PFSK-1 (cell line): ENCODE measurements around the gene SHD.

ENCODE experiments used
- FOXP2 ChIP-seq: optimal IDR thresholded peaks from 2 replicates; pipeline ENCODE3; 2011; ENCODE audit warnings: borderline replicate concordance, control low read depth, inconsistent platforms; ENCODE audit not compliant: insufficient read depth; ENCODE audit errors: extremely low read length, extremely low read depth
- POLR2AphosphoS5 ChIP-seq: IDR thresholded peaks from 2 replicates; pipeline ENCODE4 v1.6.1; 2012; ENCODE audit warnings: low read depth, mild to moderate bottlenecking, control low read depth, low read length, moderate library complexity
- SIN3A ChIP-seq: IDR thresholded peaks from 2 replicates; pipeline ENCODE4 v1.6.1; 2012; ENCODE audit warnings: mild to moderate bottlenecking, low read length, moderate library complexity, borderline replicate concordance; ENCODE audit not compliant: insufficient read depth
- TAF1 ChIP-seq: IDR thresholded peaks from 2 replicates; pipeline ENCODE4 v1.6.1; 2012; ENCODE audit warnings: low read length, control low read depth, borderline replicate concordance; ENCODE audit not compliant: insufficient read depth
- TF ChIP-seq, protein P1 (sequence below), 2 experiments: IDR thresholded peaks; 2 replicates each; pipeline versions ENCODE4 v1.6.1 to v1.8.0; 2011 to 2012; ENCODE audit warnings: low read depth in 2 of 2, low read length in 2 of 2, control low read depth in 1 of 2, inconsistent platforms in 1 of 2, mild to moderate bottlenecking in 1 of 2, moderate library complexity in 1 of 2; ENCODE audit not compliant: insufficient read depth in 1 of 2

SHD gene

DNA sequence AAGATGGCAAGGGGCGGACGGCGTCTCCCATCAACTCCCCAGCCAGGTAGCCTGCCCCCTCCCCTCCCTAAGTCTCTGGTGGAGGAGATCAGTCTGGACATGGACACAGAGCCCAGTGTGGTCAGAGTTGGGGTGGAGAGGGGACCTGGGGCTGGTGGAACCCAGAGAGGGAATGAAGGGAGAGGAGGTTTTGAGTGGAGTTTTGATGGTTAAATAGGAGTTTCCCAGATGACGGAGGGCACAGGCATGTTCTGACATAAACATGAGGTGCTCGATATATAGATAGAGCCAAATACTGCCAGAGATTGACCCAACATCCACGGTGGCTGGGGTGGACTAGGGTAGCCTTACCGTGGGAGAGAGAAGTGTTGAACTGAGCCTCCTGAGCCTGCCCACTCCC, 39.4 kb downstream of the SHD start:
- TF ChIP-seq, protein P1, sequence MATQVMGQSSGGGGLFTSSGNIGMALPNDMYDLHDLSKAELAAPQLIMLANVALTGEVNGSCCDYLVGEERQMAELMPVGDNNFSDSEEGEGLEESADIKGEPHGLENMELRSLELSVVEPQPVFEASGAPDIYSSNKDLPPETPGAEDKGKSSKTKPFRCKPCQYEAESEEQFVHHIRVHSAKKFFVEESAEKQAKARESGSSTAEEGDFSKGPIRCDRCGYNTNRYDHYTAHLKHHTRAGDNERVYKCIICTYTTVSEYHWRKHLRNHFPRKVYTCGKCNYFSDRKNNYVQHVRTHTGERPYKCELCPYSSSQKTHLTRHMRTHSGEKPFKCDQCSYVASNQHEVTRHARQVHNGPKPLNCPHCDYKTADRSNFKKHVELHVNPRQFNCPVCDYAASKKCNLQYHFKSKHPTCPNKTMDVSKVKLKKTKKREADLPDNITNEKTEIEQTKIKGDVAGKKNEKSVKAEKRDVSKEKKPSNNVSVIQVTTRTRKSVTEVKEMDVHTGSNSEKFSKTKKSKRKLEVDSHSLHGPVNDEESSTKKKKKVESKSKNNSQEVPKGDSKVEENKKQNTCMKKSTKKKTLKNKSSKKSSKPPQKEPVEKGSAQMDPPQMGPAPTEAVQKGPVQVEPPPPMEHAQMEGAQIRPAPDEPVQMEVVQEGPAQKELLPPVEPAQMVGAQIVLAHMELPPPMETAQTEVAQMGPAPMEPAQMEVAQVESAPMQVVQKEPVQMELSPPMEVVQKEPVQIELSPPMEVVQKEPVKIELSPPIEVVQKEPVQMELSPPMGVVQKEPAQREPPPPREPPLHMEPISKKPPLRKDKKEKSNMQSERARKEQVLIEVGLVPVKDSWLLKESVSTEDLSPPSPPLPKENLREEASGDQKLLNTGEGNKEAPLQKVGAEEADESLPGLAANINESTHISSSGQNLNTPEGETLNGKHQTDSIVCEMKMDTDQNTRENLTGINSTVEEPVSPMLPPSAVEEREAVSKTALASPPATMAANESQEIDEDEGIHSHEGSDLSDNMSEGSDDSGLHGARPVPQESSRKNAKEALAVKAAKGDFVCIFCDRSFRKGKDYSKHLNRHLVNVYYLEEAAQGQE (IDR thresholded peaks at IDR 0.05; ENCODE audit: insufficient read depth in 1 of 2, low read depth in 2 of 2, low read length in 2 of 2): no peak
- TF ChIP-seq TAF1: no peak
- TF ChIP-seq FOXP2: no peak
- TF ChIP-seq SIN3A: no peak
- no peak for TF ChIP-seq POLR2AphosphoS5

DNA sequence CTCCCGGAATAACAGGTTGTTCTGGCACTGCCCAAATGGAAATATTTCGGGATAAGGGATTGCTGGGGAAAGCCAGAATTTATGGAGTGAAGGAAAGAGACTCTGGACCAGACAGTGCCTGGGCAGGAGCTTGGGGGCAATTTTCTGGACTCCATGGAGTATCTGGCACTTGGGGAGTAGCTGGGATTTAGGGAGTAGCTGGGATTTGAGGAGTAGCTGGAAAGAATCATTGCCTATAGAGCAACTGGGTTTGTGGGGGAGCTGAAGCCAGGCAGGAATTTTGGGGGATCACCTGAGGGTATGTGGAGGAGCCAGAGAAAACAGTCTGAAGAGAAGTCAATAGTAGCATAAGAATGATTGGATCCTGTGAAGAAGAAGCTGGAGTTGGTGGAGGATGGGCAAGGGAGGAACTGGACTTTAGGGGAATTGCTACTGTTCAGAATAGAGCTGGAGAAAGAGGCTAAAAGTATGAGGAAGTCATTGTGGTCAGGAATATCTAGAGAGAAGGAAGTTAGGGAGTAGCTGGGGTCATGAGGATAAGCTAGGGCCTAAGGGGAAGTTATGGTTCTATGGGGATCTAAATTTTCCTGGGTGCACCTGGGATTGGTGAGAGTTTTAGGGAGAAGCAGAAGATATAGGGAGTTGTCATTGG, 40.1 kb downstream of the SHD start:
- TF ChIP-seq FOXP2: no peak
- TF ChIP-seq SIN3A: no peak
- no peak for TF ChIP-seq POLR2AphosphoS5
- TF ChIP-seq, protein P1 (IDR thresholded peaks at IDR 0.05; ENCODE audit: insufficient read depth in 1 of 2, low read depth in 2 of 2, low read length in 2 of 2): no peak
- TF ChIP-seq TAF1: no peak

DNA sequence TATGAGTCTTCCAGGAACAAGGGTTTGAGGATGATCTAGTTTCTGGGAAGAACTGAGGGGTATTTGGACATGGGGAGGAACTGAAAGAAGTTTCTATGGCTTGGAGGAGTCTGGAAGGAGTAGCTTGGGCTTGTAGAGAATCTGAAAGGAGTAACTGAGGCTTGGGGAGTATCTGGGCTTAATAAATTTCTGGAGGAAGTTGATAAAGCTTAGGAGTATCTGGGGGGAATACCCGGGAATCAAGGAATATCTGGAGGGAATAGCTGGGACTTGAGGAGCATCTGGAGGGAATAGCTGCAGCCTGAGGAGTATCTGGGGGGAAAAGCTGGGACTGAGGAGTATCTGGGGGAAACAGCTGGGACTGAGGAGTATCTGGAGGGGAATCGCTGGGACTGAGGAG, 41.4 kb downstream of the SHD start:
- no peak for TF ChIP-seq TAF1
- TF ChIP-seq POLR2AphosphoS5: no peak
- TF ChIP-seq, protein P1 (IDR thresholded peaks at IDR 0.05; ENCODE audit: insufficient read depth in 1 of 2, low read depth in 2 of 2, low read length in 2 of 2): no peak
- no peak for TF ChIP-seq SIN3A
- no peak for TF ChIP-seq FOXP2

DNA sequence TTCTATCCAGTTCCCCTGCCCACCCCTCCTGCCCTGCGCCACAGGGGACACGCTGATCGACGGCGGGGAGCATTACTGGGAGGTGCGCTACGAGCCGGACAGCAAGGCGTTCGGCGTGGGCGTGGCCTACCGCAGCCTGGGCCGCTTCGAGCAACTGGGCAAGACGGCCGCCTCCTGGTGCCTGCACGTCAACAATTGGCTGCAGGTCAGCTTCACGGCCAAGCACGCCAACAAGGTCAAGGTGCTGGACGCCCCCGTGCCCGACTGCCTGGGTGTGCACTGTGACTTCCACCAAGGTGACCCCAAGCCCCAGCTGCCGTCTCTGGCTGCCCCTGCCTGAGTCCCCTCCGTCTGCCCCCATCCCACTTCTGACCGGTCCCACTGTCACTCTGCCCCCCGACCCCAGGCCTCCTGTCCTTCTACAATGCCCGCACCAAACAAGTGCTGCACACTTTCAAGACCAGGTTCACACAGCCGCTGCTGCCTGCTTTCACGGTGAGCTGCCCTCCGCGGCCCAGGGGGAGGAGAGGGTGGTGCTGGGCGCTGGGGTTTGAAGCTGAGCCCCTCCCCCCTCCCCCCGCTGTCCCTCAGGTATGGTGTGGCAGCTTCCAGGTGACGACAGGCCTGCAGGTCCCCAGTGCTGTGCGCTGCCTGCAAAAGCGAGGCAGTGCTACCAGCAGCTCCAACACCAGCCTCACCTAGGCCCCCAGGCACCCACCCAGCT, 44.0 kb downstream of the SHD start:
- TF ChIP-seq SIN3A: no peak
- TF ChIP-seq TAF1: no peak
- no peak for TF ChIP-seq FOXP2

DNA sequence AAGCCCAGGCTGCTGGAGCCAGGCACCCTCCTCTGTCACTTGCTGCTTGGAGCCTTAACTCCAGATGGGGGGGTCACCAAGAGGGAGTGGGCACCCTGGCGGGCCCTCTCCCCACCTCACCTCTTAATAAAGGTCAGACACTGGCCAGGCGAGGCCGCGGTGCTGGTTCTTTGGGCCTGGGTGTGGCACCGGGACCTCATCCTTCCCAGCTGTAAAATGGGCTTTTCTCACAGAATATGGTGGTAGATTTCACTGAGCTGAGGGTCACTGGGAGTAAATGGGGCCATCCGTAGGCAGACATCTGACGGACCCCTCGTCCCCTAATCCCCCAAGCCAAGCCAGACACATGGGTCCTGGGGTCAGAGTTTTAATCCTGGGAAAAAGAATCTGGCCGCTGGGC, 44.6 kb downstream of the SHD start:
- TF ChIP-seq, protein P1 (IDR thresholded peaks at IDR 0.05; ENCODE audit: insufficient read depth in 1 of 2, low read depth in 2 of 2, low read length in 2 of 2): no peak
- no peak for TF ChIP-seq SIN3A
- no peak for TF ChIP-seq FOXP2
- no peak for TF ChIP-seq TAF1
- no peak for TF ChIP-seq POLR2AphosphoS5
